ENCODE measurements around the gene SAE1.

The SAE1 gene

GRCh38 chr19:47156861-47157430, 26.3 kb downstream of the SAE1 start:
- DNase-seq (ENCODE audit: extremely low read depth, low read depth): no peak
- TF ChIP-seq CTCF (IDR thresholded peaks at IDR 0.05; ENCODE audit: low read depth, low read length): no peak

GRCh38 chr19:47157431-47158321, 27.0 kb downstream of the SAE1 start:
- TF ChIP-seq CTCF (IDR thresholded peaks at IDR 0.05; ENCODE audit: low read depth, low read length): no peak
- no peak for DNase-seq (ENCODE audit: extremely low read depth, low read depth)

- TF ChIP-seq CTCF (IDR thresholded peaks at IDR 0.05; ENCODE audit: low read depth, low read length): no peak
- no peak for DNase-seq (ENCODE audit: extremely low read depth, low read depth)
Observed at GRCh38 chr19:47158367-47158791, 27.7 kb downstream of the SAE1 start.

GRCh38 chr19:47158879-47159503, 28.4 kb downstream of the SAE1 start:
- no peak for TF ChIP-seq CTCF (IDR thresholded peaks at IDR 0.05; ENCODE audit: low read depth, low read length)
- no peak for DNase-seq (ENCODE audit: extremely low read depth, low read depth)

GRCh38 chr19:47161876-47162489, 31.3 kb downstream of the SAE1 start:
- no peak for DNase-seq (ENCODE audit: extremely low read depth, low read depth)
- TF ChIP-seq CTCF (IDR thresholded peaks at IDR 0.05; ENCODE audit: low read depth, low read length): no peak

- TF ChIP-seq CTCF (IDR thresholded peaks at IDR 0.05; ENCODE audit: low read depth, low read length): no peak
- DNase-seq (ENCODE audit: extremely low read depth, low read depth): no peak
Observed at GRCh38 chr19:47168065-47168464, 37.4 kb downstream of the SAE1 start.
